Loucy (cell line): ENCODE data around the gene PIGS.

Source experiments
- H2AFZ ChIP-seq: fragments of 200-600 bp; sonication (generic); 2 replicates; pipeline ENCODE4 v1.6.0; 2016; ENCODE audit warnings: antibody characterized with exemption, mild to moderate bottlenecking, low read length, moderate library complexity
- H3F3A ChIP-seq: fragments of 200-600 bp; 2 replicates; pipeline ENCODE4 v1.6.0; 2016; ENCODE audit warnings: antibody characterized with exemption, low read depth, mild to moderate bottlenecking
- H3K27me3 ChIP-seq: fragments of 200-600 bp; sonication (generic); 2 replicates; pipeline ENCODE4 v1.6.1; 2014; ENCODE audit warnings: low read length, mild to moderate bottlenecking; ENCODE audit not compliant: insufficient read depth, poor library complexity, severe bottlenecking
- H3K36me3 ChIP-seq: fragments of 200-600 bp; sonication (generic); 2 replicates; pipeline ENCODE4 v1.6.1; 2016; ENCODE audit warnings: low read length; ENCODE audit not compliant: insufficient read depth
- H3K4me1 ChIP-seq: fragments of 200-600 bp; sonication (generic); 2 replicates; pipeline ENCODE4 v1.5.1; 2014; ENCODE audit warnings: low read length, mild to moderate bottlenecking; ENCODE audit not compliant: insufficient read depth, poor library complexity, severe bottlenecking
- H3K4me2 ChIP-seq: fragments of 200-600 bp; sonication (generic); 2 replicates; pipeline ENCODE4 v1.6.0; 2014; ENCODE audit warnings: antibody characterized with exemption, low read length, low read depth, mild to moderate bottlenecking; ENCODE audit not compliant: poor library complexity, severe bottlenecking
- H3K4me3 ChIP-seq: fragments of 200-600 bp; sonication (generic); 2 replicates; pipeline ENCODE4 v1.5.1; 2014; ENCODE audit warnings: low read length, mild to moderate bottlenecking, mixed read lengths; ENCODE audit not compliant: poor library complexity, severe bottlenecking
- H3K79me2 ChIP-seq: fragments of 200-600 bp; sonication (generic); 2 replicates; pipeline ENCODE4 v1.6.1; 2014; ENCODE audit warnings: low read length; ENCODE audit not compliant: insufficient read depth
- H3K9ac ChIP-seq: fragments of 200-600 bp; sonication (generic); 2 replicates; pipeline ENCODE4 v1.6.0; 2014; ENCODE audit warnings: mild to moderate bottlenecking, low read depth, low read length, moderate library complexity; ENCODE audit not compliant: poor library complexity, severe bottlenecking
- H3K9me2 ChIP-seq: fragments of 200-600 bp; sonication (generic); replicated peaks from 2 replicates; pipeline ENCODE4 v1.6.1; 2016; ENCODE audit warnings: low read depth, low read length, mixed read lengths
- H3K9me3 ChIP-seq: fragments of 200-600 bp; sonication (generic); 2 replicates; pipeline ENCODE4 v1.6.1; 2014; ENCODE audit warnings: mild to moderate bottlenecking, antibody characterized with exemption, low read length, low read depth; ENCODE audit not compliant: insufficient read depth
- H4K20me1 ChIP-seq: fragments of 200-600 bp; sonication (generic); 2 replicates; pipeline ENCODE4 v1.6.0; 2014; ENCODE audit warnings: antibody characterized with exemption, low read length, mild to moderate bottlenecking; ENCODE audit not compliant: insufficient read depth, poor library complexity, severe bottlenecking
- CTCF ChIP-seq: fragments of 200-600 bp; sonication (generic); conservative IDR thresholded peaks from 2 replicates; pipeline ENCODE4 v1.5.1; 2014; ENCODE audit warnings: mild to moderate bottlenecking, antibody characterized with exemption, low read length
- EZH2phosphoT487 ChIP-seq: fragments of 200-600 bp; IDR thresholded peaks from 2 replicates; pipeline ENCODE4 v1.6.1; 2018; ENCODE audit warnings: antibody characterized with exemption, mild to moderate bottlenecking, moderate library complexity, borderline replicate concordance

PIGS gene

DNA sequence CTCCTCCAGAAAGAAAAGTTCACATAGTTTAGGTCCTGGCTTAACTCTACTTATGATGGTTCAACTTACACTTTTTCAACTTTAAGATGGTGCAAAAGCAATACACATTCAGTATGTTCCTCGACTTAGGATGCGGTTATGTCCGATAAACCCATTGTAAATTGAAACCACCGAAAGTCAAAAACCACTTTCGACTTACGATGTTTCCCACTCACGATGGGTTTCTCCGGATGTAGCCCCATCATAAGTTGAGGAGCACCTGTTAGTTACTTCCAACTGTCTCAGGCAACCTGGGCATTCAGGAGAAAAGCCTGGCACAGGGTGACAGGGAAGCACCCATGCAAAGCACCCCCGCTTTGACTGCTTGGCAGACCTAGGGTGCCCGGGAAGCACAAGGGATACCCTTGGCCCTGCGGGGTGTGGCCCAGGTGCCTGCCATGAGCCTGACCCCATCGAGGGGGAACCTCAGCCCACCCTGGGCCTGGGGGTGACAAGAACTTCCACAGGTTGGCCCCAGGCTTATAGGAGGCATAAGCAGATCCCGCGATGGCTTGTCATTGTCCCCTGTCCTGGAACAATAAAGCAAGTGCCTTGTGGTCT is 32.9 kb downstream of the PIGS start:
- TF ChIP-seq CTCF (no peak), EZH2phosphoT487 (no peak)
- Histone ChIP-seq H3K79me2 (no peaks in the 10 kb centered on the region), H3K27me3 (no peaks in the 10 kb centered on the region), H3K36me3 (no peaks in the 10 kb centered on the region), H3K9me3 (no peaks in the 10 kb centered on the region), H3K4me3 (no peak overlapping the region), H3F3A (no peaks in the 10 kb centered on the region), H4K20me1 (no peaks in the 10 kb centered on the region), H3K9ac (no peak overlapping the region), H3K9me2 (no peaks in the 10 kb centered on the region), H3K4me1 (no peaks in the 10 kb centered on the region), H3K4me2 (no peak overlapping the region), H2AFZ (no peak overlapping the region)

- H3F3A ChIP-seq, result no peaks in the 10 kb centered on the region
- no peaks in the 10 kb centered on the region for H3K4me1 ChIP-seq
- no peaks in the 10 kb centered on the region for H4K20me1 ChIP-seq
- H2AFZ ChIP-seq, result no peak overlapping the region
- TF ChIP-seq EZH2phosphoT487 (no peak), CTCF (no peak)
- H3K79me2 ChIP-seq, result no peaks in the 10 kb centered on the region
- H3K36me3 ChIP-seq, result no peaks in the 10 kb centered on the region
- no peaks in the 10 kb centered on the region for H3K9me3 ChIP-seq
- H3K4me3 ChIP-seq, result no peak overlapping the region
- H3K9ac ChIP-seq, result no peak overlapping the region
- H3K27me3 ChIP-seq, result no peaks in the 10 kb centered on the region
- no peak overlapping the region for H3K4me2 ChIP-seq
- no peaks in the 10 kb centered on the region for H3K9me2 ChIP-seq
These were observed 34.1 kb downstream of the PIGS start for GRCh38 chr17:28537219-28537610.

DNA sequence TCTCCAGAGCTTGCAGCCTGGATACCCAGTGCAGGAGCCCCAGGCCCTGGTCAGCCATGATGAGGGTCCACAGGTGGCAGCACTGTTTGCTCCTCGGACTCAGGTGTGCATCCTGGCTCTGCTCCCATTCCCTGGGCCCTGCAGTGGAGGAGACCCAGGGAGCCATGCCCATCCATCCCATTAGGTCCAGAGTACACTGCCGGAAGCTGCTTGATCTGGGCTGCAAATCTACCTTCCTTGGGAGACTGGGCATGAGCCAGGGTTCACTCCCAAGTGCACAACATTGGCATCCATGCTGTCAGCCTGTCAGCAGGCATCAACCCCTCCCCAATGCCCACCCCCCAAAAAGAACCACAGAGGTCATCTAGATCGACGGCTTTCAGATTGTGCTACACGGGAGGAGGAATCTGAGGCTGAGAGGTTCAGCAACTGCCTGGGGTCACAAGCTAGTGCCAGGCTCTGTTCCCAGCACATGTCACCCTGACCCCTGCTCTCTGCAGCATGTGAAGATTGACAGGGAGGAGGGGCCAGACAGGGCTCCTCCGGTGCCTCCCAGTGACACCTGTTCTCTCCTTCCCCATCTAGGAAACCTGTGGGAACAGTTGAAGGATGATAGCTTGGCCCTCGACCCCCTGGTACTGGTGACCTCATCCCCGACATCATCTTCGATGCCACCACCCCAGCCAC is 34.6 kb downstream of the PIGS start:
- no peaks in the 10 kb centered on the region for H3F3A ChIP-seq
- no peak overlapping the region for H3K4me2 ChIP-seq
- no peaks in the 10 kb centered on the region for H3K9me2 ChIP-seq
- no peaks in the 10 kb centered on the region for H3K9me3 ChIP-seq
- no peaks in the 10 kb centered on the region for H4K20me1 ChIP-seq
- no peak overlapping the region for H3K4me3 ChIP-seq
- no peaks in the 10 kb centered on the region for H3K27me3 ChIP-seq
- no peaks in the 10 kb centered on the region for H3K79me2 ChIP-seq
- H3K9ac ChIP-seq, result no peak overlapping the region
- no peak for TF ChIP-seq EZH2phosphoT487
- TF ChIP-seq CTCF, result no peak
- H2AFZ ChIP-seq, result no peak overlapping the region
- H3K36me3 ChIP-seq, result no peaks in the 10 kb centered on the region
- no peaks in the 10 kb centered on the region for H3K4me1 ChIP-seq
